ENCODE measurements around the gene SET. TPM values are rescaled to one million over a fixed set of nuclear protein-coding genes. Genes with fewer than 3 reads are reported as not detected.

SET gene
- total and polyA plus RNA-seq, 2 donors (not counting 3 experiments of a cell fraction or from before 2014, with no cell fraction given) = 61.1 to 483 TPM

- no peaks in the 10 kb centered on the region for H3K27me3 ChIP-seq (ENCODE audit: control insufficient read depth in 2 of 2, insufficient read depth in 2 of 2, low read length in 2 of 2)
- H4K20me1 ChIP-seq (replicated peaks; ENCODE audit: control insufficient read depth, extremely low read depth, insufficient read depth, low read length) = no peaks in the 10 kb centered on the region
- H3K9me1 ChIP-seq (replicated peaks; ENCODE audit: control insufficient read depth, extremely low read depth, insufficient read depth, low read length) = no peaks in the 10 kb centered on the region
- peaks cover 2 to 17% of the 10 kb centered on the region in 2 experiments for H3K36me3 ChIP-seq (ENCODE audit: control insufficient read depth in 2 of 2, extremely low read depth in 1 of 2, insufficient read depth in 2 of 2, low read length in 2 of 2)
- H3K9ac ChIP-seq (replicated peaks; ENCODE audit: extremely low read depth, insufficient read depth, low read length) = no peak overlapping the region
- no TSS peak for BruUV-seq (replicated peaks)
- no peak for DNase-seq (ENCODE audit: low read depth, low spot score)
- intact Hi-C loops (cut with micrococcal nuclease) (loop anchor here (5.0 kb wide), 1 partner anchor 96 kb away; the partner anchor contains the start of gene ENDOG), dilution Hi-C loops (cut with MboI; ENCODE audit: extremely low pct_ligation_motif_present, low sequenced_read_pairs) (no loop called here)
- no peak overlapping the region for H2AFZ ChIP-seq (ENCODE audit: low read depth, low read length)
- no peak for FAIRE-seq
- no peak overlapping the region for H3K27ac ChIP-seq (ENCODE audit: insufficient read depth, low read depth, low read length)
- ChIA-PET POLR2A (interaction anchor here (0.5 kb wide), 1 partner anchor 12 kb away, joined by 3 read pairs; no protein-coding TSS in a partner anchor), CTCF (interaction anchor here (1.7 kb wide), 1 partner anchor 19 kb away, joined by 5 read pairs; the partner anchor contains the start of gene PKN3)
- TF ChIP-seq CTCF (IDR thresholded peaks at IDR 0.05; ENCODE audit: extremely low read depth in 1 of 2, insufficient read depth in 1 of 2, low read depth in 1 of 2, low read length in 2 of 2) = no peak
- no peak for TF ChIP-seq EZH2 (IDR thresholded peaks at IDR 0.05; ENCODE audit: borderline replicate concordance, low read depth, low read length, severe bottlenecking)
- no peak for TF ChIP-seq POLR2A (IDR thresholded peaks at IDR 0.05; ENCODE audit: low read depth, low read length)
- TF ChIP-seq MYC (IDR thresholded peaks at IDR 0.05; ENCODE audit: low read depth, low read length) = no peak
- TF ChIP-seq MAX (IDR thresholded peaks at IDR 0.05; ENCODE audit: insufficient read depth, insufficient read length) = no peak
- no peak for TF ChIP-seq POLR2AphosphoS5 (IDR thresholded peaks at IDR 0.05; ENCODE audit: insufficient read depth, low read depth, low read length)
- H3K4me3 ChIP-seq (replicated peaks in 1 of 3; ENCODE audit: insufficient read depth in 1 of 3, low read depth in 1 of 3, low read length in 3 of 3) = no peak overlapping the region
- no peaks in the 10 kb centered on the region for H3K9me3 ChIP-seq (replicated peaks; ENCODE audit: control insufficient read depth, insufficient read depth, low read length)
- peaks cover 5% of the 10 kb centered on the region for H3K4me1 ChIP-seq (ENCODE audit: control insufficient read depth, extremely low read depth, insufficient read depth, low read length)
- no peaks in the 10 kb centered on the region for H3K79me2 ChIP-seq (ENCODE audit: control insufficient read depth, insufficient read depth, low read length)
- H3K4me2 ChIP-seq (ENCODE audit: insufficient read depth, low read length) = no peak overlapping the region
Observed at GRCh38 chr9:128721487-128722010, 32.5 kb downstream of the SET start.
